Measurements from ENCODE around the gene HP1BP3.

Gene HP1BP3

DNA sequence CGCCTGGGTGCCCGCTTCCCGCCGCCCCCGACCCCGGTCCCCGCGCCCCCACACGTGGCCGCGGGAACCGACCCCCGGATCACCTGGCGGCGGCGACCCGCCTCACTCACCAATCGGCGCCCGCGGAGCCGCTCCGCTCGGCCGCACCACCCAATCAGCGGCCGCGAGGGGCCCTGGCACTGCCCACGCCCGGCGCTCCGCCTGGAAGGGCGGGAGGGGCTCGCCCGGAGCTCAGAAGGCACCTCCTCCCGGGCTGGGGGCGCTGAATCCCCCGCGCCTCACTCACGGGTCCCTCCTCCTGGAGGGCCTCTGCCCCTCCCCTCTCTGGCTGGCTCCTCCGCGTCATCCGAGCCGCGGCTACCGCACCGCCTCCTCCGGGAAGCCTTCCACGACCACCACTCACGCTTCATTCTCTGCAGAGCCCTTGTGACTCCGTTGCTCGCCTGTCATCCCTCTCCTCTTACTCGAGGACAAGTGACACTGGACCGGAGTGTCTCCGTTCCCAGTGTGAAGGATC is 55.0 kb downstream of the HP1BP3 start:
- peak overlapping the region; percentile 64 for H3K4me3 ChIP-seq (ENCODE audit: low read depth, low read length)
- TF ChIP-seq, protein P1, sequence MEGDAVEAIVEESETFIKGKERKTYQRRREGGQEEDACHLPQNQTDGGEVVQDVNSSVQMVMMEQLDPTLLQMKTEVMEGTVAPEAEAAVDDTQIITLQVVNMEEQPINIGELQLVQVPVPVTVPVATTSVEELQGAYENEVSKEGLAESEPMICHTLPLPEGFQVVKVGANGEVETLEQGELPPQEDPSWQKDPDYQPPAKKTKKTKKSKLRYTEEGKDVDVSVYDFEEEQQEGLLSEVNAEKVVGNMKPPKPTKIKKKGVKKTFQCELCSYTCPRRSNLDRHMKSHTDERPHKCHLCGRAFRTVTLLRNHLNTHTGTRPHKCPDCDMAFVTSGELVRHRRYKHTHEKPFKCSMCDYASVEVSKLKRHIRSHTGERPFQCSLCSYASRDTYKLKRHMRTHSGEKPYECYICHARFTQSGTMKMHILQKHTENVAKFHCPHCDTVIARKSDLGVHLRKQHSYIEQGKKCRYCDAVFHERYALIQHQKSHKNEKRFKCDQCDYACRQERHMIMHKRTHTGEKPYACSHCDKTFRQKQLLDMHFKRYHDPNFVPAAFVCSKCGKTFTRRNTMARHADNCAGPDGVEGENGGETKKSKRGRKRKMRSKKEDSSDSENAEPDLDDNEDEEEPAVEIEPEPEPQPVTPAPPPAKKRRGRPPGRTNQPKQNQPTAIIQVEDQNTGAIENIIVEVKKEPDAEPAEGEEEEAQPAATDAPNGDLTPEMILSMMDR (conservative IDR thresholded peaks at IDR 0.05; ENCODE audit: low read depth, low read length), result no peak
- DNase-seq (ENCODE audit: low read depth), result peak; percentile 62

DNA sequence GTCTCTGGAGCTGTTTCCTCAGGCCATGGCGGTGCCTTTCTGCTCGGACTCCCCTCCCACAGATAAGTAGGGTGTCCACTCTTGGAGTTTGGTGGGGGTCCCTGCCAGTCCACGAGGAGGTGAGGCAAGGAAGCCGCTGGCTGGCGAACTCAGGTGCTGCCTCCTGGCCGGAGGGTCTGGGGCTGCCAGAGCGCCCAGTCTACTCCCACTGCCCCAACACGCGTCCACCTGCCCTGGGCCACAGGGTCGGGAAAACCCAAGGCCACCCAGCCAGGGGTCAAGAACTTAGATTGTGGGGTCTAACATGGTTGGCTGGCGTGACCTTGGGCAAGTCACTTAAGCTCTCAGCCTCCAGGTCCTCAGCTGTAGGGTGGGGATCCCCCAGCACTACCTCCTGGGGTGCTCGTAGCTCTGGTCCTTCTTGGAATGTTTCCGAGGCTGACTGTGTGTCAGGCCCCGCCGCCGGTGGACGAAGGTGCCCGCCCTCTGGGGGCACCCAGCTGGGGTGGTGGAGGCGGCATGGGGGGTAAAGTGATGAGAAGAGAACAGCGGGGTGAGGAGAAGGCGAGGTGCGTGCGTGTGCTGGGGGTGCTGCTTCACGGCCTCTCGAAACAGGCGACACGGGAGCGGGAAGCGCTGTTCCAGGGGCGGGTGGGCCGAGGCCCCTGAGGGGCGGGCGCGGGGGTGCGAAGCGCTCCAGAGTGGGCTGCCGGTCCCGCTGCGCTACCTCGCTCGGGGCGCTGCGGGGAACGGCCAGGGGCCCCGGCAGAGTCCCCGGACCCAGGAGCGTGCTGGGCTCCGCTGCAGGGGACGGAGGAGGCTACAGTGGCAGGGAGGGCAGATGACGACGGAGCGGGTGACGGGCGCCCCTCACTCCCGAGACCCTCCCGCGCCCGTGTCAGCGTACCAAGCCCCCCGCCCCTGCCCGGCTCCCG is 55.8 kb downstream of the HP1BP3 start:
- DNase-seq (ENCODE audit: low read depth), result no peak
- TF ChIP-seq, protein P1 (conservative IDR thresholded peaks at IDR 0.05; ENCODE audit: low read depth, low read length), result no peak
- peak overlapping the region; percentile 64 for H3K4me3 ChIP-seq (ENCODE audit: low read depth, low read length)

DNA sequence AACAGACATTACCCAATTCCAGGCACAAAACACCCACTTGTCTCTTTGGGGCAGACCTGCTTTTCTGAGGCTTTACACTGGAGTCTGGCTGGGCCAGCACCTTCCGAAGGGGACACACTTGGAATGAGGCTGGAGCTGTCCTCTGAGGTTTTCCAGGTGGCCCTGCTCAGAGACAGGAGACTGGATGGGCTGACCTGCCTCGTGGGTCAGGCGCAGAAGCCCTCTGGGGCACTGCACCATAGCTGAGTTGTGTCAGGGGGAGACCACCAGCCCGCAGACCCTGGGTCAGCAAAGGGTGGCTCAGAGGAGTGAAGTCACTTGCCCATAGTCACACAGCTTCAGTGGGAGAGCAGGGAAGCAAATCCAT is 56.4 kb downstream of the HP1BP3 start:
- TF ChIP-seq, protein P1 (conservative IDR thresholded peaks at IDR 0.05; ENCODE audit: low read depth, low read length), result no peak
- no peak overlapping the region for H3K4me3 ChIP-seq (ENCODE audit: low read depth, low read length)
- DNase-seq (ENCODE audit: low read depth), result no peak

DNA sequence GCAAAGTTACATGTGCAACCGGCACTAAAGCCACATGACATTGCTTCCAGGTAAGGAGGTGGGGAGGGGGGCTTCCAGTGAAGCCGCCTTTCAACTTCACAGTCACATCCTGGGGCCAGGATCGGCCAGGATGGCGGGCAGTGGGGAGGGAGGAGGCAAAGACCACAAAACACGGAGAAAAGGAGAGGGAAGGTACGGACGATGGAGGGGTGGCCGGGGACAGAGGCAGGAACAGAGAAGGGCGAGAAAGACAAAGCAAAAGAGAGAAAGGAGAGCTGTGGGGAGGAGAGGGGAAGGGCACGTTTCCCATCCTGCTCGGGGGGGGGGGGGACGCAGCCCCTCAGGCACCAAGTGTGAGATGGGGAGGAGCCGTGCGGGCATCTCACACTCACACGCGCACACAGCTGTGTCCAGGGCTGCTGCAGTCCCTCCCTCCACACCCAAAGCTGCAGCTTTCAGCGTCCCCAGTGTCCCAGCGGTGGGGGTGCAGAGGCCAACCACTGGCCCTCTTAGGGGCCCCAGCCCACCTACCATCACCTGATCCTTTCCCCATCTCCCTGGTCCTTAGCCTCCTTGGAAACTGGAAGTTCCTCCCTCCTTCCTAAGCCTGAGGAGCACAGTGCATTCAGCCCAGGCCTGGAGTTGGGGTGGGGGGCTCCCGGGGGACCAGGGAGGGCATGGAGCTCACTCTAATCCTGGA is 57.0 kb downstream of the HP1BP3 start:
- H3K4me3 ChIP-seq (ENCODE audit: low read depth, low read length), result no peak overlapping the region
- TF ChIP-seq, protein P1 (conservative IDR thresholded peaks at IDR 0.05; ENCODE audit: low read depth, low read length), result no peak

DNA sequence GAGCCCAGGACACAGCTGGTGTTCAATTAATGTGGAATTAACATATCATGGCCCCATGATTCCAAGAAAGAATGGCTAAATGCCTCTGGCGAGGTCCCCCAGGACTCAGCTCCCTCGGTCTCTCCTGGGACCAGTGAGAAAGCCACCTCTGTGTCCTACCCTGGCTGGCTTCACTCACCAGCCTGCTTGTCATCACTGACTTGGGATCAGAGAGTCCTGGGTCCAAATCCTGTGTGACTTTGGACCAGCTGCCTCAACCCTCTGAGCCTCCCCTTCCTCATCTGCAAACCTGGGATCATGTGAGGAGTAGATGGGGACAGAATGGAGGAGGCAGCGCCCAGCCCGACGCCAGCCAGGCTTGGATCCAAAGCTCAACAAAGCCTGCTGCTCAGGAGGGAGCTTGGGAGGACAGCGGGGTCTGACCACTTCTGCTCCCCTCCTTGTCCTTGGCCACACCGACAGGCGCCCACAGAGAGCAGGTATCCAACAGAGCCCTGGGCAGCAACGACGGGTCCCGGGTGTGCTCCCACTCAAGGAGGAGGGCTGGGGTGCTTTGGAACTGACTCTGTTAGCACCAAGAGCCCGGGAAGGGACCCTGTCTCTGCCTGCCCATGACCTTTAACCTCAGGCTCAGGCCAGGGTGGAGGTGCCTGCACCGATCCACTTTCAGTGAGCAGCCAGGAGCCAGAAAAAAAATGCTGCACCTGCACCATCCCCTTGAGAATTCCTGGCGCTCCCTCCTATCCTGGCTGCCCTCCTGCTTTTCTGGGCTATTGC is 57.8 kb downstream of the HP1BP3 start:
- H3K4me3 ChIP-seq (ENCODE audit: low read depth, low read length), result no peak overlapping the region
- TF ChIP-seq, protein P1 (conservative IDR thresholded peaks at IDR 0.05; ENCODE audit: low read depth, low read length), result no peak
- DNase-seq (ENCODE audit: low read depth), result no peak

More for the DNA sequence above, 57.0 kb downstream of the HP1BP3 start:
- no peak for DNase-seq (ENCODE audit: low read depth)

DNA sequence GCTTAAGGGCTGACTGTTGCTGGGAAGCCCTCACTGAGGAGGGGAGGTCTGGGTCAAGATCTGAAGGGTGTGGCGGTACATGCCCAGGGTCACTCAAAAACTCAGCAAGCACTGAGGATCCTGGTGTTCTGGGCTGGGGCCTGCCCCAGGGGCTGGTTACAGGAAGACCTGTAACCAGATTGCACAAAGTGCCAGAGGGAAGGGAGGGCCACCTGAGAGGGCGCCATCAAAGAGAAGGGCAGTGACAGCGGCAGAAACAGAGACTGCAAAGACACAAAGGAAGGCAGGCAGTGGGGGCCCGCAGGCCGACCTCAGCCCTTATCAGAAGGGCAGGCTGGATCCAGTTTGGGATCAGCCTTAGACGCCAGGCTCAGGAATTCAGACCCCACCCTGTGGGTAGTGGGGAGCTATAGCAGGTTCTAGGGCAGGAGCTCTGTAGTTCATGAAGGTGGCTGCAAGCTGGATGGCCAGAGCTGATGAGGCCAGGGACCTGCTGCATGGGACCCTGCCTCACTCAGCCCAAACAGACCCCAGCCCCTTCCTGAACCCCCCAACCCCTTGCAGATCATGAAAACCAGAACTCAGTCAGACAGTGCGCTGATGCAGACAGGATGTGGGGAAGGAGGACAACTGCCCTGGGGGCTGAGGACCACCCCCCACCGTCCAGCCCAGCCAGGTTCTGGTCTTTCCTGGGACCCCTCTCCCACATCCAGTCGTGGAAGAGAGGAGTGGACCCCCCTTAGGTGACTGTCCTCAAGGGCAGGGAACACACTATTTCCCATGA is 58.5 kb downstream of the HP1BP3 start:
- no peak overlapping the region for H3K4me3 ChIP-seq (ENCODE audit: low read depth, low read length)
- TF ChIP-seq, protein P1 (conservative IDR thresholded peaks at IDR 0.05; ENCODE audit: low read depth, low read length), result no peak
- no peak for DNase-seq (ENCODE audit: low read depth)
